OCI-M1 (cell line): ENCODE data around the gene GBX2.

ENCODE experiments used
- DNase-seq: peaks from one replicate; lab custom pipeline; 2025; lab: John Stamatoyannopoulos, UW

GBX2 gene

DNA sequence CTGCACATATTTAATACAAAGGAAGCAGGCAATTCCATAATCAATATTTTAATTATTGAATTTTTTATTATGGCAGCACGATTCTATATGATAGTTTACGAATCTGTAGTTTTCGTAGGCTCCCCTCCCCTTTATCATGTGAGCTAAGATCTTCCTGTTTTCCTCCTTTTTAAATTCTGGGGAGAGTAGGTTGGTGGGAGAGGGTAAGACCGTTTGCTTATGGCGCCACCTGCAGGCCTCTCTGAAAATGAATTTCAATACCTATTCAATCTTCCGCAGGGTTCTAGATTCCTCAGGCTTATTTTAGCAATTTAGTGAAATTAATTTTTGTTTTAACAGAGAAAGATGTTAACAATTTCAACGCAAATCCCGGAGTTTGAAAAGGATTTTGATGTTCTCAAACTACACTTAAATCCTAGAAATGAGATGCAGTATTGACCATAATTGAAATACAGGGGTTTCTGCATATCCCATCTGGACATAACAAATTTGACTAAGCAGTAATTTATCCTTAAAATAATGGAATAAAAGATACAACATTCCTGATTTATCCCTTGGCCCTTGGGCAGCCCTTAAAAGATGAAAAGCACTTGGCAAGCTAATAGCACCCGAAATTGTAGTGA, 12.8 kb upstream of the GBX2 start:
- DNase-seq, result peak; percentile 83

DNA sequence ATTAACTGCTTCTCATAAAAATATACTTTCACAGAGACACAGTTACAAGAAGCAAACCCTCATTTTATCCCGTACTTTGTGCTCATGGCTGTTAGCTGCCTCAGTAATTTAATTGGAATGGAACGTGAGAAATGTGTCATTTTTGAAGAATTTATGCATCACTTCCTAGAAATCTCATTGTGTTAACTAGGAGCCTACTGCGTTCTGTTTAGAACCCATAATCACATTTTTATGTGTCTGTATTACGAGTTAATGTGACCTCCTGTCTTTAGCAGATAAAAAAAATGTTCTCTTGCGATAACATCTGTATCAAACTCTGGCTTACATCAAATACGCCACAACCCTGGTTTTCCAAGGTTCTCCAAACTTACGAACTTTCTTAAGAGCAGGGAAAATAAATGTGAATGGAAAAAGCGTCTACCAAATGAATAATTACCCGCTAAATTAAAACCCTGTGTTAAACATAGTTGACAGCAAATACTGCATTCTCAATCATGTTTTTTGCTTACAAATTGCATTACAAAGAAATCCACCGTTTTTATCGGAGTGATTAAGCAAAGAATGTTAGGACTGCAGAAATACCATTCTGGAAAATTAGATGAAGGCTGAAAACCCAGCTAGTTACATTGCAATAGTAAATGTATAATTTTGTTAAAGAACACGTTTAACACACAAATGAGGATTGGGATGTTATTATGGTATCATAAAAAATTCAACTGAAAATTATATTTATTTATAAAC, 12.1 kb upstream of the GBX2 start:
- DNase-seq, result peak; percentile 23

DNA sequence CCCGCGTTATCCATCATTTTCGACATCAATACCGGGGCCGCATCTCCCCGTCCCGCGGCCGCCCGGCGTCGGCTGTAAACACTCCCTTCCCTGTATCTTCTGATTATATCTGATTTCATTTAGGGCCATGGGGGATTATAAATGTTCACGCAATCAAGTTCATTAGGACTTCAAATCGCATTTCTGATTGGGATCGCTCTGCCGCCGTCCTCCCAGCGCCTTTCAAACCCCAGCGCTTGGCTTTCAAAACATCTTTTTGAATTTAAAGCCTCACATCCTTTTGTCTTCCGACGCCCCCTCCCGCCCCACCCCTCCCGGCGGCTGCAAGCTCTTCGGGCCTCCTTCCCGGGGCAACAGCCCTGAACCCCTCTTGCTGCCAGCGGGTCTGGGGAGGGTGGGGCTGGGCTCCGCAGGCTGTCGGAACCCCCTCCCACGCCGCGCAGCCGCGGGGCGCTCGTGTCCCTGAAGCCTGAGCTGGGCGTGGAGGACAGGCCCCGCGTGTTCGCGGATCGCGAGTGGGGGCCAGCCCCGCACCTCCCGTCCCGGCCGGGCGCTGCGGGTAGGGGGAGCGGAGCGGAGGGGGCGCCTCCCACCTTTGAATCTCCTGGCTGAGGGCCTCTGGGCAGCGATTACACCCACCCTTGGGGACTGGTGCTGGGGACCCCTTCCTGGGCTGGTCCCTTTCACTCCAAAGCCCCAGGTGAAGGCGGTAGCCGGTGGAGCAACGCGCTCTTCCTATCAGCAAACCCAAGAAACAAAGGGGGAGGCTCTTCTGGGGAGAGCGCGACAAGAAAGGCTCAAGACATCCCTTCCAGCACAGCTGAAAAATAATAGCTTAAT, 11.3 kb upstream of the GBX2 start:
- no peak for DNase-seq

DNA sequence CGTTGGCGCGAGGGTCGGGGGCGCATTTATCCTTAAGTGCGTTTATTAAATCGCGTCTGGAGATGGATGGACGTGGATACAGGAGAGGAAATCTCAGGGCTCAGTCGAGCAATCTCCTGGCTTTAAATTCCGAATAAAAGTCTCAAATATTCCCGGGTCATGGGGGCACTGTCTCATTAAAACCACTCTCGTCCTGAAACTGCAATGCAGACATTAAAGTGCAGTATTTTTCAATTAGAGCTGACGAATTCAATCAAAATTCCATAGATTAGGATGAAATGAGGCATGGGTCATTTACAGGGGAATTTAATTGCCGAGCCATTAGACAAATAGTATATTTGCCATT, 10.7 kb upstream of the GBX2 start:
- DNase-seq, result no peak

DNA sequence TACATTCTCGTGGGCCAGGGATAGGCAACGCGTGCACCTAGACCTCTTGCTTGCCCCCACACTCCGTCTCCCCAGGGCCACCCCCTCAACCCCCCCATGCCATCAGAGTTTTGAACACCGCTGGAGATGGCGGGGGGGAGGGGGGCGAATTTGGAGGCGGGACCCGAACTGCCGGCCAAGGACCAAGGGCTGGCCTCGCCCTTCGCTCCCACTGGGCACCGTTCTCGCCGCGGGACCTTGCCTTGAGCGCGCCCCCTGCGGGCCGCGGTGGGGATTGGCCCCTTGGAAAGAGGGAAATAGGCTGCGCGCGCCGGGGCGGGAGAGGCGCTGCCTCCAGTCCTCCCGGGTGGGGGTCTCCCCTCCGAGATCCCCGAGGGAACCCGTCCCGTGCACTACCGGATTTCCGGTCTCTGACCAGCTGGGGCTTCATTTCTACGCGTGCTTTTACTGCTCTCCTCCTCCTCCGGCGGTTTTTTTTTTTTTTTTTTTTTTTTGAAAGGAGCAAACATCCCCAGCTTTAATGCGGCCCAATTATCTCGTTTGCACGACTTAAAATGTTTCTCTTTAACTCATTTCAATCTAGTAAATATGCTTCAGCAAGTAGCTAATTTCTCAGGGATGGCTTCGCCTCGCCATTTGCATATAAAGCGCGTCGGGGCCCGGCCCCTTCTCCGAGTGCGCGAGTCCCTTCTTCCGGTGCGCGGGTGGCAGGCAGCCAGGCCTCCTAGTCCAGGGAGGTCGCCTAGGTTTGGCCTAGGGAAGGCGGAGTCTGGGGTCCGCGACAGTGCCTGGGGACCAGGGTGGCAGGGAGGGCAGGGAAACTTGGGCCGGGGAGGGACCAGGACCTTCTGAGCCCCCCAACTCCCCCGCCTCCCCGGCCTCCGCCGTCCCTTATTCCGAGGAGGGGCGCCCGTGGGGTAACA, 10.0 kb upstream of the GBX2 start:
- DNase-seq, result peak; percentile 66

DNA sequence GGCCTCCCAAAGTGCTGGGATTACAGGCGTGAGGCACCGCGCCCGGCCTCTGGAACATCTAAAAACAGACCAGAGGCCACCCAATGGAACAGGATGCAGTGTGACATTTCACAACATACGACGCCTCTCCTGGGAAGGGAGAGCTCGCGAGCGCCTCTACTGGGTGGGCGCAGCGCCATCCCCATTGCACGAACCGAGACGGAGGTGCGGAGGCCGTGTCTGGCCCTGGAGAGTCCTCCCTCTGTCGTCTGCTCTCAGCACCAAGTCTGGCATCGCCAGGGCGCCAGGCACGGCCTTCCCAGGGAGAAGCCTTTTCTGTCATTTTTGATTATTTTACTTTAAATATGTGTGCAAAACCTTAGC, 9.4 kb upstream of the GBX2 start:
- DNase-seq, result peak; percentile 2

DNA sequence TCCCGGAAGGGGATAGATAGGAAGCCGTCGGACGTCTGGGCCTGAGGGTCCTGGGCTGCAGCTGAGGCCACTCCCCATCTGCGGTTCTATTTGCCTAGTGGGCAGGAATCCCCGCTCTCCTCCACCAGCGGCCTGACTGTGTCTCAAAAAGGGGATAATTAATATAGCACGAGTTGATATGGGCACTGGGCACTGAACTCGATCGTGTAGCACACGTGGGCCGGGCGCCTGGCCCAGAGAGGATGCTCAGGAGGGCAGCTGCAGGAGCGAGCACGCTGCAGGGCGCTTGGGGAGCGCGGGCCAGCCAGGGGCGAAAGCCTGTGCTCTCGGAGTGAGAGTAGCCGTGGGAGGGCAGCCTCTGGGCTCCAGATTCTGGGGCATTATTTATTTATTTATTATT, 8.8 kb upstream of the GBX2 start:
- DNase-seq, result no peak

DNA sequence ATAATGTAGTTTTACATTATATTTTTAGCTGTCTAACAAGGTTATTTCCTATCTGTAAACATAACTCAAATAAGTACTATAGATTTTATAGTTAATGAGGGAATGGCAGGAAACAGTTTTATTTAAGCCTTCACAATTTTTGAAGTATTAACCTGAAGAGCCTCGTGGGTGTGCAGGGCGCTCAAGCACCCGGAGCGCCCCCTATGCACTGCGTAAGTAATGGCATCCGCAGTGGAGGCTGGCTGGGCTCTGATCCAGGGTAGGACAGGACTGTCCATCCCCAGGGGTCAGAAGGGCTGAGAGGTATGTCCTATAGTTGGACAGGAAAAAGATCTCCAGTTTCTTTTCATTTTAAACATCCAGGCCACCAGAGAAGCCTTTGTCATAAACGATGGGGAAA, 8.2 kb upstream of the GBX2 start:
- DNase-seq, result peak; percentile 64

DNA sequence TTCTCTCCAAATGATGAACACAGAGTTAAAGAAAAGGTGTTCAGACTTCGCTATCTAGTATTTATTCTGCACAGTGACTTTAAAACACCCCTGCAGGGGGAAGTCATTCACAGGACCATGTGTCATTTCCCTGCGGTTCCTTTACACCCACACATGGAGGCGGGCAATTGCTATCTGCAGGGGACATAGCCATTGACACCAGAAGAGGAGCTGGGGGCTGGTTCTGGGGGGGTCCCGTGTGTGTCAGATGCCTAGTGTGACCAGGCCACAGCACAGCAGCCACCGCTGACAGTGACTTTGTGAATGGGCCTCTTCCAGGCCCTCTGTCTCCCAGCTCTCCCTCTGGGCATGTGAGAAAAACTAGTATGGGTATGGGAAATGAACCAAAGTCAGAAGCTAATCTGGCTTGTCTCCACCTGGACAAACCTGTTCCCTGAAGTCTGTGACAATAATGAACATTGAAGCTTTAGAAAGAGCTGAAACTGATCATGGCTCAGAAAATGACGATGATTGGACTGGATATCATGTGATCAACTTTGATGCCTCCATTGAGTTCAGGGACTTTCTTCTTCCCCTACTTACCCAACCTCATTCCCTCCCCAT, 7.5 kb upstream of the GBX2 start:
- DNase-seq, result peak; percentile 53

DNA sequence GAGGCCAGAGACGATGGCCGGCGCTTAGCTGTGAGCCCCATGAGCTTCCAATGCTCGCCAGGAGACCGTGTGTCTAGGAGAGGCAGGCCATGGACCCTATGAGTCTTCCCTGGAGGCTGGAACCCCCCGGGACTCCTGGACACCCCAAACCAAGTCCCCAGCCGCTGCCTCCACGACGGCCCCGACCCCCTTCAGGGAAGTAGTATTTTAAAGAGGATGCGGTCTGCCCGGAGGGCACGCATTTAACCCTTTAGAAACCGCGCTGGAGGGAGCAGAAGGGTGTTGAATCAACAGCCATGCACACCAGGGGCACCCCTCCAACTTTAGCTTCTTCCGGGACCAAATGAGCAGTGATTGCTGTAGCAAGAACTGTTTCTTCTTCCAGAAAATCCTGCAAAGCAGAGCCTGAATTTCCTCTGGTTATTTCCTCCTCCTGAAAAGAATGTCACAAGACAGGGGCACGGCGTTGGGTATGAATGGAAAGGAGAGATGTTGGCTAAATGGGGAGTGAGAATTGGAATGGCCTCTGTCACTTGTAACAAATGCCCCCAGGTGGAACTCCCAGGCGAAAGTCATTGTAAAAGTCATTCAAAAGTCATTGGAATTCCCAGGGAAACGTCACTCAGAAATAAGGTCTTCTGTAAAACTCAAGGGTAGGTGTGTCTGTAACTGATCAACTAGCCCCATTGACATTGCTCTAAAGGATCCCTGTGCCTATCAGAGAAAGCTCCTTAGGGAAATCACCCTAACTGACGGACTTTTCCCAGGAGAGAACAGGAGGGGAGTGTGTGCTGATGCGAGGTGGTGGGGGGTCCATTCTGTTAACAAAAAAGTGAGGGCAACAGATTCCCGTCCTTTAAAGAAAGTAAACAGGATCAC, 5.8 kb upstream of the GBX2 start:
- no peak for DNase-seq

DNA sequence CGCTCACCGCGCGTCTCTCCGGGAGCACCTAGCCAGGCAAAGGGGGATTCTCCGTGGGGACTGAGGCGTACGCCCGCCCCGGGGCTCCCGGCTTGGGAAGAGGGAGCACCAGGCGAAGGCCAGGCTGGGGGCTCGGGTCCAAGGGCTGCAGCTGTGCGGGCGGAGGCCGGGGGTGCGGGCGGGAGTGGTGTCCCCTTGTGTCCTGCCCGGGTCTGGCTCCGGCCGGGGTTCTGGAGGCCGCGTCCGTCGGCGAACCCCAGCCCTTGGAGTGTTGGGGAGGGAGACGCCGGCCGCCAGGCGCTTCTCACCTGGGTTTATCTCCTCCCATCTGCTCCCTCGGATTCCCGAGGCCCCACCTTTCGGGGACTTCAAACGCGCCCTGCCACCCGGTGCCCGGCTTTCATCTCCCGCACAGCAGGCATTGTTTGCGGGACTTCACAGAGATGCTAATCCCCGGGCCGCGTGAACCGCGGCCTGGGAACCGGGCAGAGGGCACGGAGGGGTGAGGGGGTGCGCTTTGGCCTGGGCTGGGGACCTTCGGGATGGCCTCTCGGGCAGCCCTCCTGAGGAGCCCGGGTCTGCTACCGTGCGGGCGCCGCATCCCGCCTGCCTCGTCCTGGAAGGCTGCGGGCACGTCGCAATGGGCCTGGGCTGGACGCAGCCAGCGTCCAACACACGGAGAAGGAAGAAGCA, 5.0 kb upstream of the GBX2 start:
- DNase-seq, result no peak

DNA sequence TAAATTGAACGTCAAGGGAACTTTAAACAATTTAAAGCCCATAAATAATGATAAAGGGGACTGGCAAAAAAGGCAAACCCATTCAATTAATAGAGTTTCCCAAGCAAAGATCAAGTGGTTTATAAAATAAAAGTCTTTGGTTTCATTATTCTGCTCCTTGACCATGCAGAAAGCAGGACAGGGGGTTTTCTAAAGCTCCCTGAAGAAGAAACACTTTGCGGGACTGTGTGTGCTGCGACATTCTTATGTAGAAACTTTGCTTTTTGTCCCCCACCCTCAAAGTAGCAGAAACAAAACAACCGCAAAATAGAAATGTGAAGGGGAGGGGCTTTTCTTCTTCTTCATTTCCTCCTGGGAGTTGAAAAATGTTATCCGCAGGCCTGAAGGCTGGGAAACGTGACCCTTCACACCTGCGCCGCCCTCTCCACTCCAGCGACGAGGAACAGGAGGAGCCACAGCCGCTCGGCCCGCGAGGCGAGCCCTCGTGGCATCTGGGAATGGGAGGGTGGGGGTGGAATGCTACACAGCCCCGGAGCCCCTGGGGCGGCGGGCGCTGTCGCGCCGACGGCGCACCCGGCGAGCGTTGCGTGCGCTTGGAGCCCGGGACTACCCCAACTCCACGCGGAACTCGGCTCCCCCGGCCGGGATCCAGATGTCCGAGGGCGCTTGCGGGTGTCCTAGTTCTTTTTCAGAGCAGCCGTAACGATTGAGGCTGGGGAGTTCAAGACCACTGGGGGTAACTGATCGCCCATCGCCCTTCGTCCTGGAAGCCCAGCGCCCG, 4.3 kb upstream of the GBX2 start:
- DNase-seq, result no peak

DNA sequence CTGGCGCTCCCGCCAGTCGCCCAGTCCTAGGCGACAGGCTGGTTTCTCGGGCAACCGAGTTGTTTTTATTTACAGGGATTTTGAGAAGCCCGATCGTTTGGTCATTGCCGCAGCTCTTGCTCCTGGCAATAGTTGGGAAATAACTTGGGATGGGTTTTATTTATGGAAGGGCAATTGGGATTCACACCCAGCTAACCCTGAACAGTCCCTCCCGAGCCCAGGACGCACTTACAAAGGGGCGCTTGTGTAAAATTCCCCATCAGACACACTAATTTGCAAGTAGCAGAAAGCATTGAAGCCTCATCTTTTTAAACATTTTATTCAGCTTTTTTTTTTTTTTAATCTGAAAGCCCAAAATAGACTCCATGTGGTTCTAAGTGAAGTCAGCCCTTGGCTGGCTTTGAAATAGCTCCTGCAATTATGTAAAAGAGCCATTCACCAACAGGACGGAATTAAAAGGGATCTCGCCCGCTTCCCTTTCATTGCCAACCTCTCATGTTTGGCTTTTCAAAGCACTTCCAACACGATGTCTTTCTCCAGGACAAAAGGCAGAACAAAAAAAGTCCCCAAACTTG, 3.6 kb upstream of the GBX2 start:
- DNase-seq, result no peak

DNA sequence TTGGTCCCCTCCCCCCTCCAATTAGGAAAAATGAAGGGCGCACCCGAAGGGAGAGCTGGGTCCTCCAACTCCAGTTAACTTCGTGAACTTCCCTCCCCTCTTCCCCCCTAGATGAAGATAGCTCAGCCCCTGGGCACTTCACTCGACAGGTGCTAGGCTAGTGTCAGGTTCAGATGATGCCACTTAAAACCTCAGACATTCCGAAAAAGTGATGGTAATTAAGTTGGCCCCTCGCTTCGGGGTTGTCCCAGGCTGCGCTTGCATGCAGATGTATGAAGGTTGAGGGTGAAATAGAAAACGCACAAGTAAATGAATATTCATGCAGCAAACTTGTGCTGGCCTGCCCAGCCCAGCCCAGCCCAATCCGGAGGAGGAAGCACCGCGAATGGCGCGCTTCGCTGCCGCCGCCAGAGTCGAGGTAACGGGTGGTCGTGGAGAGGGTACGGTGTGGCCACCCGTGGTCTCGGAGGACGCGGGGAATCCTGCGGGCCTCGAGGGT, 3.0 kb upstream of the GBX2 start:
- no peak for DNase-seq

DNA sequence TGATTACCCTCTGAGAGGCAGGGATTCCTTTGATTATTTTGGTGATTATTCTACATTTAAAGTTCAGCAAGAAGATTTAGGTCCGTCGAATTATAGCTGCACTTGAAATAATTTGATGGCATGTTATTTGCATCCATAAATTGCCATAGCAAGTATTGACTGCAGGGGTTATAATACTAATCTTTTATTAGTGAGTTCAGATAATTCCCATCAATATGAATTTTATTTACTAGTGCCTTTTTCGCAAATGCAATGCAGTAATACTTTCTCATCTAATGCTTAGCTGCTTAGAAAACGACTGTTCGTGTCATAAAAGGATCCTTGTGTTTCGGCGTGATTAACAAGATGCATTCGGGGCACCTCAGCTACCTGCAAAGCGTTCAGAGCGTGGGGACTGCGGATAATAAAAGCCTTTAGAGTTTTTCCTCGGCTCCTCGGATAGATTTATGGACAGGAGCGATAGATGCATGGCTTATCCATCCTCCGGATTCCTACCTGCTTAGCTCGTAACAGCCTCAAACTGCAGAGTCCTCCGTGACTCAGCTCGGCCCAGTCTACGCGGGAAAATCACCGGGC, 2.5 kb upstream of the GBX2 start:
- no peak for DNase-seq

DNA sequence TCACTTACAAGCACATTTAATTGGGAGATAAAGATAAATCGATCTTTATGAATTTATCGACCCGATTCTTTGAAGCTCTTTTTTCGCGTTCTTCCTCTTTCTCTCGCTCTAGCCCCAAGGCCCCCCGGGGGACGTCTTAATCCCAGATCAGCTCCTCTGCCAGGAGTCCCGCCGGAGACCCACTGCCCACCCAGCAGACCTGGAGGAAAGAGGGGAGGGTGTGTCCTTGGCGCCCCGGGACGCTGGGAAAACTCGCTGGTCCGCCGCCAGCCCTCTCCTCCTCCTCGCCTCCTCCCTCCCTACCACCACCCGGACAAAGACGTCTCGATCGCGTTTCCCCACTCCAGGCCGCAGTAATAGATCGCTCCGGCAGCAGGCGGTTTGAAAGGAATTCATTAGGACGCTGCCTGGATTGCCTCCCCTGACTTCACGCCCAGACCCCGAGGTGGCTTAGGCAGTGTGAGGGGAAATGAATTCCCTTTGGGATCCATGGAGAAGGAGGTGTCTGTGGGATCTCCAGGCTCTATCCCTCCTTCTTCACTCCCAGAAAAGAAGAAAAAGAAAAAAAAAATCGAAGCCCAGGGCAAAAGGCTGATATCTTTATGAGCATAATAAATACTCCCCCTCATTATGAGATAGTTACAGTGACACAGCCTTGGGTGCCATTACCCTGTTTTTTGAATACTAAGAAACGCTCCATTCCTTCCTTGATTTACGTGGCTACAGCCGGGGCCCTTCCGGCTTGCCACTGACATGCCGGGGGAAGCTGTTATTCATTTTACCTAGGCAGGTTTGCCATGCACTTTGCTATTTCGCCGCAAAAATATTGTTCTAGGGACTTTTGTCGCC, 1.8 kb upstream of the GBX2 start:
- no peak for DNase-seq

DNA sequence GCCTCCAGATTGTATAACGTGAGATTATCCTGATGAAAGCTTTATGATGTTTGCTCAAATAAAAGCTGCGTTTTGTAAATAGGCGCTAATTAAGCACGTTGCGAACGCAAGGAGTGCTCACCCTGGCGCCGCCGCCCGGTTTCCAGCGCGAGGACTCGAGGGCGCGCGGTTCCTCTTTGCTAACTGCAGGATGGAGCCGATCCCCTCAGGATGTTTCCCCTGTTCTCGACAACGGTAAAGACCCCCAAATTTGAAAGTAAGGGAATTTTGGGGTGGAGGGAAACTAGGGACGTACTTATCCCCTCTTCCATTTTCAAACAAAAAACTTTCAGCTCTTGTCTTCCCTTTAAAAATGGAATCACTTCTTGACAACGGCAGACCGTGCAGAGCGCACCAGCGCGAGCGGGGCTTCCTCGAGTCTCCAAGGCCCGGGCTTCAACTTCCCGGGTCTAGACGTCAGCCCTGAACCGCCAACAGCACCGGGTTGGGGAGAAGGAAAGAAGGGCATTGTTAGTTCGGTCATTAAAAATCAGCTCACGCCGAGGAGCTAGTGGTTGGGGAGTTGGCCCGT, 1.1 kb upstream of the GBX2 start:
- DNase-seq, result no peak
